Activated CD4-positive, alpha-beta T cell treated with anti-CD3 and anti-CD28 coated beads, Interleukin-2, amount 10 ng/mL, durations not matched to agents 24 days and 14 days (primary cell): ENCODE results near the gene ETV4. TPM values are rescaled to one million over a fixed set of nuclear protein-coding genes. Genes with fewer than 3 reads are reported as not detected.

Source experiments
- DNase-seq: peaks from one replicate; pipeline ENCODE4 v3.0.0; 2022
- H3K27ac Mint-ChIP-seq: one replicate; pipeline ENCODE4 v1.8.0; 2022; ENCODE audit warnings: mild to moderate bottlenecking, mixed read lengths
- H3K27me3 Mint-ChIP-seq: one replicate; pipeline ENCODE4 v1.8.0; 2022; ENCODE audit warnings: mixed read lengths
- H3K36me3 Mint-ChIP-seq: one replicate; pipeline ENCODE4 v1.8.0; 2022; ENCODE audit warnings: low read depth, mild to moderate bottlenecking, mixed read lengths
- H3K4me1 Mint-ChIP-seq: one replicate; pipeline ENCODE4 v1.8.0; 2021; ENCODE audit warnings: mixed read lengths
- H3K4me3 Mint-ChIP-seq: one replicate; pipeline ENCODE4 v1.8.0; 2022; ENCODE audit warnings: mild to moderate bottlenecking, moderate library complexity, mixed read lengths
- H3K9me3 Mint-ChIP-seq: one replicate; pipeline ENCODE4 v1.8.0; 2021; ENCODE audit warnings: mixed read lengths
- intact Hi-C: fragments of 100-400 bp; cut with micrococcal nuclease; formaldehyde crosslinking; loops from one replicate; pipeline ENCODE4 v1.15.1; 2023
- total RNA-seq: library from RNA; stranded (reverse); gene quantifications from 2 replicates; pipeline ENCODE4 v1.2.3, GENCODE V29; 2022

ETV4 gene
- total RNA-seq, result 7.7 and 8.3 TPM in 2 replicates

DNA sequence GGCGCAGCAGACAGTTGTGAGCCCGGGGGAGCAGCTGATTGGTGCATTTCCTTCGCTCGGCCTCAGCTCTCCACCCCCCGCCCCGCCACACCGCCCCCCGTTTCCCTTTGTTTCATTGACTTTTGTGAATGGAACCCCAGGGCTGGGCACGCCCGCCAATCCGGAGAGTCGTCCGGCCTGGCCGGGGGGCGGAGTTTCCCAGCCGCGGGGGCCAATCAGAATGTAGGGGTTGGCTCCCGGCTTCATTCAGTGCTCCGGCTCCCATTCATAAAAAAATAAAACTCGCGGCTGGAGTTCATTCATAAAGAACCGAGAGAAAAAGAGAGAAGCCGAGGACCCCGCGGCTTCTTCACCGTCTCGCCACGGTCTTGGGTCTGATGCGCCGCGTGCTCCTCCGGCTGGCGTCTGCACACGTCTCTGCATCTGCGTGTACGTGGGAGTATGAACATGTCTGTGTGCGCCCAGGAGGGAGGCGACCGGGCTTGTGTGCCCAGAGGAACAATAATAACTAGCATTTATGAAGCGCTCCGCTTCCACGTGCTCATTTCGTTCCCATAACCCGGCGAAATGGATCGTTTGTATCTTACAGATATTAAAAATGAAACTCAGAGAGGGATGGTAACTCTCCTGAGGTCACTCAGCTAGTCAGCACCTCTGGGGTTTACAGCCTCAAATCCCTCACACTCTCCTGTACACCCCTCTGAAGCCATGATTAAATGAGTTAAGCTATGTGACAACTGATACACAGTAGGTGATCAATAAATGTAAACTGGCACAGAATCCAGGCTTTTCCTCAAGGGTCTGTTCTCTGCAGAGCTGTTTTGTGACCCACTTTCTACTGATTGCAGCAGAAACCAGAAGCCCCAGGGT is at the start of gene ETV4:
Gene ETV4 (minus strand): TSS at position 22 of the 870 bp plus-strand sequence. CDS start 723 bp downstream, outside the sequence.
- peak; percentile 98 for DNase-seq
- Mint-ChIP-seq H3K4me3 (peak within 1 kb of the TSS; percentile 89), H3K27ac (peak within 1 kb of the TSS; percentile 74), H3K27me3 (peaks cover 64% of the 10 kb centered on the region), H3K36me3 (no peaks in the 10 kb centered on the region), H3K4me1 (peaks cover 18% of the 10 kb centered on the region), H3K9me3 (no peaks in the 10 kb centered on the region)
- intact Hi-C loops, result no loop called here

DNA sequence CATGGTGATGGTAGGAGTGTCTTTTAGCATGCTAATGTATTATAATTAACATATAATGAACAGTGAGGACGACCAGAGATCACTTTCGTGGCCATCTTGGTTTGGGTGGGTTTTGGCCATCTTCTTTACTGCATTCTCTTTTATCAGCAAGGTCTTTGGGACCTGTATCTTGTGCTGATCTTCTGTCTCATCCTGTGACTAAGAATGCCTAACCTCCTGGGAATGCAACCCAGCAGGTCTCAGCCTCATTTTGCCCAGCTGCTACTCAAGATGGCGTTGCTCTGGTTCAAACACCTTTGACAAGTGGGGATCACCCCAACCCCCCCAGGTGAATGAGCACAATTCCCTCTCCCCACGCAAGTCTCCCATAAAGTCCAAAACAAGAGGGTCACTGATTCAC is 49.3 kb upstream of the ETV4 start:
- intact Hi-C loops, result no loop called here
- H3K4me3 Mint-ChIP-seq, result no peak overlapping the region

GRCh38 chr17:43591779-43592562 is 45.8 kb upstream of the ETV4 start:
- Mint-ChIP-seq H3K27ac (no peak overlapping the region), H3K4me1 (peaks cover 2% of the 10 kb centered on the region), H3K9me3 (no peaks in the 10 kb centered on the region), H3K36me3 (no peaks in the 10 kb centered on the region), H3K27me3 (peaks cover 3% of the 10 kb centered on the region), H3K4me3 (no peak overlapping the region)
- no peak for DNase-seq
- intact Hi-C loops, result no loop called here

More for the DNA sequence above, 49.3 kb upstream of the ETV4 start:
- H3K9me3 Mint-ChIP-seq, result no peaks in the 10 kb centered on the region
- H3K27me3 Mint-ChIP-seq, result peaks cover 9% of the 10 kb centered on the region
- no peak for DNase-seq
- H3K4me1 Mint-ChIP-seq, result peaks cover 2% of the 10 kb centered on the region
- H3K36me3 Mint-ChIP-seq, result no peaks in the 10 kb centered on the region
- no peak overlapping the region for H3K27ac Mint-ChIP-seq

DNA sequence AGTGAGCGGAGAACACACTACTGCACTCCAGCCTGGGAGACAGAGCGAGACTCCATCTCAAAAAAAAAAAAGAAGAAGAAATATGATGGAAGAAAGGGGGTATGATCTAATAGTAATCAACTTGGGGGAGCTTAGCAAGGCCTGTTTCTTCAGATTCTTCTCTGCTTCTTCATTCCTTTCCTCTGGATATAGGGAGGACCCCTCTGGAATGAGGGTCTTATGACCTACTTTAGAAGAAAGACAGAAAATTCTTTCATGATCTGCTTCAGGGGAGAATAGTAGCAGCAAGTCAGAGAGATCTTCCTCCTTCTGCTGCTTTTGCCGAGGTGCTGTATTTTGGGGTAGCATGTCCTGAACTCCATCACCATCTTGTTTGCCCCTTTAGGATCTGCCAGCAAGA is 44.9 kb upstream of the ETV4 start:
- intact Hi-C loops, result no loop called here
- DNase-seq, result no peak
- Mint-ChIP-seq H3K9me3 (no peaks in the 10 kb centered on the region), H3K4me3 (no peak overlapping the region), H3K4me1 (peaks cover 2% of the 10 kb centered on the region), H3K27ac (no peak overlapping the region), H3K27me3 (peaks cover 3% of the 10 kb centered on the region), H3K36me3 (no peaks in the 10 kb centered on the region)

DNA sequence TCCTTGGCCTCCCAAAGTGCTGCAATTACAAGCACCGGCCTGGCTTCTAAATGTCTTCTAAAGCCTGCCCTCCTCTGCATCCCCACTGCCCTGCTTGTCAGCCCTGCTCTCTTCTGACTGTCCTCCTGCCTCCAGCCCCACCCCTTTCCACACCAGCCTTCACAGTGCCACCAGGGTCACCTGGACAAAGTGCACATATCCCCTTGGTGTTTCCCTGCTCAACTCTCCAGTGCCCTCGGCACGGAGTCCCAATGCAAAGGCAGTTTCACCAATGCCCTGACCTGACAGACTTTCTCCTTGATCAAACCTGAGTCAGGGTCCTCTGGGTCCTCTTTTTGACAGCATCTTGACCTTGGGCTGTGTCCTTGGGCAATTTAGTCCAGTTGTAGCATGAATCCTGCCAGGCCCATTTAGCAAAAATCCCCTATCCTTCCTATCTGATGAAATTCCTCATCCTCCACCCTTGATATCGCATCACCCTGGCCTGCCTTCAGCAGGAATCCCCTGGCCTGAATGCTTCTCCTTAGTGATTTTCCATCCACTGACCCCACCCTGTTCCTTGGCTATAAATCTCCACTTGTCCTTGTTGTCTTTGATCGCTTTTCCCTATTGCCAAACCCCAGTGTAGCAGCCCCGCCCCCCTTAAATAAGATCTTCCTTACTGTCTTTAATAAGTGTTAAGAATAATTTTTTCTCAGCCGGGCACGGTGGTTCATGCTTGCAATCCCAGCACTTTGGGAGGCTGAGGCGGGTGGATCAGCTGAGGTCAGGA is 42.7 kb upstream of the ETV4 start:
- no peak for DNase-seq
- Mint-ChIP-seq H3K27me3 (peaks cover under 1% of the 10 kb centered on the region), H3K27ac (no peak overlapping the region), H3K4me1 (peaks cover 2% of the 10 kb centered on the region), H3K9me3 (no peaks in the 10 kb centered on the region), H3K36me3 (no peaks in the 10 kb centered on the region), H3K4me3 (no peak overlapping the region)
- intact Hi-C loops, result no loop called here

DNA sequence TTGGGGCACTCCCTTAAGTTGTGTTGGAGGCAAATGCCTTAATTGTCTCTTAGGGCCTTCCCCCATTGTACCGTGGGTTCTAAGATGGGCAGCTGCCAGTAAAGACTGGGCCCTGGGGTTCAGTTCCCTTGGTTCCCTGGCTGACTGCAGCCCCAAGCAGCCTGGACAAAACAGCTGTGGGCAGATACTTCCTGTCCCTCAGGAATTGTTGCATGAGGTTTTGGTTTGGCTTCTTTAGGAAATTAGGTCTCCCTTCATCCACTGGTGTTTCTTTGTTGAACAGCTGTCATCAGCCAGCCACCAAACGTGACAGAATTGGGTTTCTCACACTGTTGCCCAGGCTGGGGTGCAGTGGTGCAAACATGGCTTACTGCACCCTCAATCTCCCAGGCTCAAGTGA is 42.0 kb upstream of the ETV4 start:
- intact Hi-C loops, result no loop called here
- Mint-ChIP-seq H3K4me1 (peaks cover 2% of the 10 kb centered on the region), H3K9me3 (no peaks in the 10 kb centered on the region), H3K27ac (no peak overlapping the region), H3K36me3 (no peaks in the 10 kb centered on the region), H3K4me3 (no peak overlapping the region), H3K27me3 (peaks cover 6% of the 10 kb centered on the region)
- no peak for DNase-seq

DNA sequence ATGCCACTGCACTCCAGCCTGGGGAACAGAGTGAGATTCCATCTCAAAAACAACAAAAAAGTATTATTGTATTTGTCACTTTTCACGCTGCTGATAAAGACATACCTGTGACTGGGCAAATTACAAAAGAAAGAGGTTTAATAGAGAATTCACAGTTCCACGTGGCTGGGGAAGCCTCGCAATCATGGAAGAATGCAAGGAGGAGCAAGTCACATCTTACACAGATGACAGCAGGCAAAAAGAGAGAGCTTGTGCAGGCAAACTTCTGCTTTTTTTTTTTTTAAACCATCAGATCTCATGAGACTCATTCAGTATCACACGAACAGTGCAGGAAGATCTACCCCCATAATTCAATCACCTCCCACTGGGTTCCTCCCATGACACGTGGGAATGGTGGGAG is 41.5 kb upstream of the ETV4 start:
- no peaks in the 10 kb centered on the region for H3K36me3 Mint-ChIP-seq
- H3K27ac Mint-ChIP-seq, result no peak overlapping the region
- no peaks in the 10 kb centered on the region for H3K9me3 Mint-ChIP-seq
- H3K27me3 Mint-ChIP-seq, result peaks cover 7% of the 10 kb centered on the region
- no peak for DNase-seq
- no peak overlapping the region for H3K4me3 Mint-ChIP-seq
- intact Hi-C loops, result no loop called here
- H3K4me1 Mint-ChIP-seq, result peaks cover 2% of the 10 kb centered on the region

DNA sequence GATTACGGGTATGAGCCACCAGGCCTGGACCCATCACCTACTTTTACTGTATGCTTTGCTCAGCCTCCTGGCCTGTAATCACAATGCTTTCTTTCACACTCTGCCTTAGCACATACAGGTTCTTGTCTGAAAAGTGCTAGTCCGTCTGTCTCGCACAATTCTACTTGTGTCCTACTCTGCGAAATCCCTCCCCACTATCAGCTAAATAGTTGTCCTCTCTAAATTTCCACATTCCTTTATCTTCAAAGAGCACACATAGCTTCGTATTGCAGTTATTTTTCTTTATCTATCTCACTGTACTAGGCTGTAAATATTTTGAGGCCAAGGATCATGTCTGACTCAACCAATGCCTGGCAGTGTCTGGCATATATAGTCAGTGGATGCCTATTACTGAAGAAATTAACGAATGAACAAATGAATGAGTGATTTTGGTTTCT is 38.5 kb upstream of the ETV4 start:
- no peaks in the 10 kb centered on the region for H3K9me3 Mint-ChIP-seq
- intact Hi-C loops, result no loop called here
- peaks cover 3% of the 10 kb centered on the region for H3K4me1 Mint-ChIP-seq
- no peak overlapping the region for H3K27ac Mint-ChIP-seq
- no peaks in the 10 kb centered on the region for H3K36me3 Mint-ChIP-seq
- peaks cover 12% of the 10 kb centered on the region for H3K27me3 Mint-ChIP-seq
- no peak overlapping the region for H3K4me3 Mint-ChIP-seq
- no peak for DNase-seq

GRCh38 chr17:43583332-43583731 is 37.2 kb upstream of the ETV4 start:
- H3K4me1 Mint-ChIP-seq, result peaks cover 16% of the 10 kb centered on the region
- intact Hi-C loops, result no loop called here
- H3K4me3 Mint-ChIP-seq, result no peak overlapping the region
- no peak for DNase-seq
- peaks cover 12% of the 10 kb centered on the region for H3K27me3 Mint-ChIP-seq
- H3K9me3 Mint-ChIP-seq, result no peaks in the 10 kb centered on the region
- no peaks in the 10 kb centered on the region for H3K36me3 Mint-ChIP-seq
- no peak overlapping the region for H3K27ac Mint-ChIP-seq

DNA sequence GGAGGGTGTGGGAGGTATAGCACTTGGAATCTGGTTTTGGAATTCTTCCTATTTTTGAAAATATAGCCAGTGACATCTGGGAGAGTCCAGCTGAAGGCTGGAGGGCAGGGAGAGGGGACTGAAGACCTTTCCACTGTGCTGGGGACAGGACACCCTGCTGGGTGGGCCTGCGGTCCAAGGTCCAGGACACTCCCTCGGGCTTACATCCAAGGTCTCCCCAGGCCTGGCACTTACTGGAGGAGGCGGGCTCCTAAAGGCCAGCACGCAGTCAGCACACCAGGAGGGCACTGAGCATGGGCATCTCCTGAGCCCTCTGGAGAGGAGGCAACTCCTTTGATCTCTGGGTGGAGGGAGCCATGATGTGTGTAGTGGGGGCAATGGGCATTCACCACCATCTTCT is 35.5 kb upstream of the ETV4 start:
- H3K27me3 Mint-ChIP-seq, result peaks cover 12% of the 10 kb centered on the region
- no peaks in the 10 kb centered on the region for H3K36me3 Mint-ChIP-seq
- no peak for DNase-seq
- peaks cover 21% of the 10 kb centered on the region for H3K4me1 Mint-ChIP-seq
- intact Hi-C loops, result no loop called here
- H3K9me3 Mint-ChIP-seq, result no peaks in the 10 kb centered on the region
- H3K4me3 Mint-ChIP-seq, result no peak overlapping the region
- H3K27ac Mint-ChIP-seq, result no peak overlapping the region

- Mint-ChIP-seq H3K9me3 (no peaks in the 10 kb centered on the region), H3K4me3 (no peak overlapping the region), H3K27me3 (peaks cover 12% of the 10 kb centered on the region), H3K4me1 (peaks cover 21% of the 10 kb centered on the region), H3K36me3 (no peaks in the 10 kb centered on the region), H3K27ac (no peak overlapping the region)
- intact Hi-C loops, result no loop called here
- DNase-seq, result no peak
Measured at GRCh38 chr17:43581130-43581529, 35.0 kb upstream of the ETV4 start.

DNA sequence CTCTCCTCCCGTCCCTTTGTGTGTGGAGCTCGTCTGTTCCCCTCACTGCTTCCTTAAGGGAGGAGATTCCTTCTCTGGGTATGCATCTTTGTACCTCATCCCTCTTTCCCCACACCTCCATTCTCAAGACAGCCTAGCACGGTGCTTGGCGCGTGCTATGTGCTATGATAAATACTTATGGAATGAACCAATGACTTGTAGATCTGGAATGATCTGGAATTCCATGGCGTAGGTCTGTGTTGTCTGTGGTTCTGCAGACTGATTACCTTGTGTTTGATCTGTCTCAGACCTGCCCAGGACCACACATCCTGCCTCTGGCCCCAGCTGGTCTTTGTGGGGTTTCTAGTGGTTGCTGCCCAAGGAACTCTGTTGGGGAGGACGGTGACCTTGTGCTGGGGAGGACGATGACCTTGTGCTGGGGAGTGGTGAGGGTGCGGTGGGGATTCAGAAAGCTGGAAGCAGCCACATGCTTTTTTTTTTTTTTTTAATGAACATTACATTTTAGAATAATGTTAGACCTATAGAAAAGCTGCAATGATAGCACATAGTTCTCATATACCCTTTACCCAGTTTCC is 33.5 kb upstream of the ETV4 start:
- H3K4me3 Mint-ChIP-seq, result no peak overlapping the region

DNA sequence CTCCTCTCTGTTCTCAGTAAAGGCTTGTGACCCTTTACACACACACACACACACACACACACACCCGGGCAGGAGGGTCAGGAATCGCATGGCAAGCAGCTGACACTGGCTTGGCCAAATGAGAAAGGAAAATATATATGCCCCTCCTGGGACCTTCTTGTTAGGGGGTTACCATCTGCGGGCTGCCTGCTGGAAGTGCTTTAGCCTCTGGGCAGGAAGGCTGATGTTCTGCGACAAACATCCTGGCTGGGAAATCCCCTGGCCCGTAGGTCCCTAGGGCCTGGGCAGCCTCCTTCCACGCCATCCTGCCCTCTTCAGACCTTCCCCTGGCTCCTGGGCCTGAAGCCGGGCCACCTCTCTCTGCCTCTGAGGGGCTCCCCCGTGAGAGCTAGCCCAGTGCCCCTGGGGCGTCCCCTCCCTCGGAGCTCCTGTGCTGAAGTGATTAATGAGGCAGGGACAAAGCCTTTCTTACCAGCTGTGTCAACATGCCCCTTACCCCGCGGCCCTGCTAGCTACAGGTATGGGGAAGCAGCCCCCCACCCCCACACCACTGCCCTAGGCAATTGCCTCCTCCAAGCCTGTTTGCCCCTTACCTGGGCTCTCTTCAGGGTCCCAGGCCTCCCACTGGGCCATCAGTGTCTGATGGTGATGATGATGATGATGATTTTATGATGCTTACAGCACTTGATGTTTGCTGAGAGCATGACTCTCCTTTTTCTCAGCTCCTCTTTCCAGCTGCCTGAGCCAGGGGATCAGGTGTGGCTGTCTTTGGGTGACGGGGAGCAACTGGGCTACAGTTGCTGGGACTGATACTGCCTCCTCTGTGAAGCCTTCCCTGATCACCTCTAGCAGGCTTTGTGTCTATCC is 32.8 kb upstream of the ETV4 start:
- H3K27ac Mint-ChIP-seq, result peak overlapping the region; percentile 72
- H3K9me3 Mint-ChIP-seq, result no peaks in the 10 kb centered on the region
- H3K4me1 Mint-ChIP-seq, result peaks cover 21% of the 10 kb centered on the region
- H3K36me3 Mint-ChIP-seq, result no peaks in the 10 kb centered on the region
- intact Hi-C loops, result no loop called here
- peaks cover 12% of the 10 kb centered on the region for H3K27me3 Mint-ChIP-seq
- DNase-seq, result peak; percentile 82
- peak overlapping the region; percentile 25 for H3K4me3 Mint-ChIP-seq

More for the DNA sequence above, 33.5 kb upstream of the ETV4 start:
- no peak for DNase-seq
- intact Hi-C loops, result no loop called here
- Mint-ChIP-seq H3K9me3 (no peaks in the 10 kb centered on the region), H3K4me1 (peaks cover 21% of the 10 kb centered on the region), H3K27me3 (peaks cover 12% of the 10 kb centered on the region), H3K27ac (peak overlapping the region; percentile 72), H3K36me3 (no peaks in the 10 kb centered on the region)
